Eye (tissue), 1 donor: ENCODE results near the gene CCDC33.

Experiments
- DNase-seq: peaks from one replicate; pipeline ENCODE4 v3.0.0-alpha.2; 2015

The CCDC33 gene

DNA sequence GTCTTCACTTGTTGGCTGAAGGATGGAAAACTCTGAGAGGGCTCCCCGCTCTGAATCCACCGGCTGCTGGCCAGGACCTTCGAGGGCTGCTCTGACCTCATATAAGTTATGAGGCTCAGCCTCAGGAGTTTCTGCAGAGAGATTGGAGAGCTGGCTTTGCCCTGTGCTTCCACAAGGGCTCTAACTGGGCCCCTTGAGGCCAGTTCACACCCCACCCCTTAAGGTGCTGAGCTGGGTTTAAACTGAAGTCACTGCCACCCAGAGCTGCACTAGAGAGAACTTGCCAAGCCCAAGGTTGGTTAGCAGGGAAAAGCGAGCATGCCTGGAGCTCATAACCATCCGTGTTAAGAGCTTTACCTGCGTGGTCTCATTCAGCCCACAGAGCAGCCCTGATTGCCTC lies 2.8 kb upstream of the CCDC33 start:
- DNase-seq = no peak

DNA sequence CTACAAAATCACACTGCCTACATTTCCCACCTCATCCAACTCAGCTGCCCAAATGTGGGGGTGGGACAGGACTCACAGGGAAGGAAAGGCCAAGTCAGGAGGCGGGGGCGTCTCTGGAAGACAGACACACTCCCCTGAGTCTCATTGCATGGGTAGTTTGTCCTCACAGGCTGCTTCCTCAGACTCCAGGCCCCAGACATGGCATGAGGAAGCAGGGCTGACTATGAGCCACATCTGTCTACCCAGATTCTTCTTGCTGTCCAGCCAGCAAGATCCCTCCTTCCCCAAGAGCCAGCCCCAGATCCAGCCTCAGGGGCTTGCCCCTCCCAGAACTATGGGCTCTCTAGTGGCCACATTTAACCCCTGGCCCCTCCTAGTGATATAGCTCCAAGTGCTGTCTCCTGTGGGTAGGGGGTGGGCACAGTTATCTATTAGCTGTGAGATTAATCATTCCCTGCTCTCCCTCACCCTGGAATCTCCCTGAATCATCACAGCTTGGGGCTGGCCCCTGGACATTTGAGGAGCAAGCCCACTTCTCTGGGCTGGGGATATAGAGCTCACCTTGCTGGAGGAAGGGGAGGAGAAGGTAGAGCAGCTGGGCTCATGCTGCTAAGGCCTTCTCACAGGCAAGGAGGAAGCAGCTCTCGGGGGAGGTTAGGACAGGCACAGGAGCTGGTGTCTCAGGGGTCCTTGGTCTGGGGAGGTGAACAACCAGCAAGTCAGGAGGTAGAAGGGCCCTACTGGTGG lies 2.1 kb upstream of the CCDC33 start:
- DNase-seq = no peak

DNA sequence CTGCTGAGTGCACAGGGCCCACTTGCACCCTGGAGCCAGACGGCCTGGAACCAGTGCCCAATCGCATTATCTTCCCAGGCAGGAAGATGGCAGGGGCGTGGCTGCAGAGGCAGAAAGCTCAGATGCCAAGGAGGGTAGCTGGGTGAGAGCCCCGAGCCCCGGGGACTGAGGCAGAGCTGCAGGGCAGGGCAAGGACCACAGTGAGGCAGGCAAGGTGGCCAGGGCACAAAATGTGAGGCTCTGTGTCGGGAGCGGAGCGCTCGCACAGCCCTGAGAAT lies 1.6 kb upstream of the CCDC33 start:
- DNase-seq = no peak

DNA sequence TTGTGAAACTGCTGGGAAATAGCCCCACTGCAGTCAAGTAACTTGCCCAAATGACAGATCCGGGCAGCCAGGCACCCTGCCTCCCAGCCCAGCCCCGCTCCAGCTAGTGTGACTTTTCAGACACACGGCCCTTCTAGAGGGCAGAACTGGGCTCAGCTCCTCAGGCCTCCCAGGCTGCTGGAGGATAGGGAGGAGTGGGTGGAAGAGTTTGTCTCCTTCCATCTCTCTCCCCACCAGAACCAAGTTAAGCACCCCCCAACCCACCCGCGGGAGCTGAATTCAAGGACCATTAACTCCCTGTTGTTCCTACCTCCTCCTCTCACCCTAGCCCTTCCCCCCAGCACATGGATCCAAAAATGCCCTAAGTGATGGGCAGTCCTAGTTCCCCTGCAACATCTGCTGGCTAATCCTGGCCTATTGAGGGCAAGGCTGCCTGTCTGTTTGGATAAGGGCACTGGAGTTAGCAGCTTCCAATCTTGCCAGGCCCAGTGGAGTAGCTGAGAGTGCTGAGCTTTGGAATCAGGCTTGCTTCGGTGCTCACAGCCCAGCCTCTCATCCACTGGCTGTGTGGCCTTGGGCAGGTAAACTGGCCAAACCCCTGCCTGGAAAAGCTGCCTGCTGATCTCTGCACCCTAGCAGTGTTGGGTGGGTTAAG lies 3.1 kb downstream of the CCDC33 start:
- no peak for DNase-seq

DNA sequence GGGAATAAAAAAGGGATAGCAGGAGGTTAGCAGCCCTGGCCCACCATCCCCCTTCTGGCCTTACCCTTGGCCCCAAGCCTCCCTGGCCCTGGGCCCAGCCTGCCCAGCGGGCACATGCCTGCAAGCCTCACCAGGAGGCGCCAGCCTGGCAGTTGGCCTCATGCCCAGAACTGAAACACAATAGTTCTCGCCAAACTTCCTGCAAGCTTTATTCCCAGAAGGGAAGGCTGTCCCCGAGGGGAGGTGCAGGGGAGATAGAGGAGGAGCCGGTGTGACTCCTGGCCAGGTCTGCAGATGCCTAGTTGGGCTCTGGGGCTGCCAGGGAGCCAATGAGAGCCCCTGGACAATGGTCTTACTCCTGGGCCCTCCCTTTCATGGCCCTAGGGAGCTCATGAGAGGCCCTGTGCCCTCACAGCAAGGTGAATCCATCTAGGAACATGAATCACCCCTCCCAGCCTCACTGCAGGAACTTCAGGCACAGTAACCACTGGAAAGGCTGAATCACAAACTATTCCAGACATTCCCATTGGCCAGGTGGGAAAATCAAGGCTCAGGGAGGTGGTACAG lies 4.0 kb downstream of the CCDC33 start:
- peak; percentile 70 for DNase-seq

DNA sequence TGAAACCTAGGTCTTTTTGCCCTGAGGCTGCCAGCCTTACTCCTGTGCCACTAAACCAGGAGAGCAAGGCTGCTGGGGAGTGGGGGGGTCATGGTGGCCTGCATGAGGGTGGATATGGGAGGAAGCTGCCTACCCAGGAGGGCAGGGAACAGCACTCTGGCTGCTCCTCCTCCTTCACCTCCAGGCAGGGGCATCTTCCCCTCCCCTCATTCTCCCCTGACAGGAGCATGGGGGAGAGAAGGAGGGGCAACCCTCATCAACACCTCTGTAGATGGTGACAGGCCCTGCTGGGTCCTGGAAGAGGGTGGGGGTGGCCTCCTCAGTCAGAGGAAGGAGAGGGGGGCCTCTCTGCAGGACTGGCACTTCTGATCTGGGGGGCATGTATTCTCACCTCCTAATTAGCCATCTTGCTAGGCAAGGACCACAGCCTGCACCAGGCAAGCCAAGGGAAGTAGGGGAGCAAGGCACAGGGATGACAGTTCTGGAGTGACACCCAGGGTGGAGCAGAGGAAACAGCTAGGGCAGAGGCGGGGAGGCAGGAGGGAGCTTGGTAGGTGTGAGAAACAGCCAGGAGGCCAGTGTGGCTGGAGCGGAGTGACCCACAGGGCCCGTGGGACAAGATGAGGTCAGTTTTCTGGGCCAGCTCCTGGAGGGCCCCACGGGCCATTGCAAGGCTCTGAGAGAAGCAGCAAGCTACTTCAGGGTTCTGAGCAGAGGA lies 4.9 kb downstream of the CCDC33 start:
- no peak for DNase-seq

DNA sequence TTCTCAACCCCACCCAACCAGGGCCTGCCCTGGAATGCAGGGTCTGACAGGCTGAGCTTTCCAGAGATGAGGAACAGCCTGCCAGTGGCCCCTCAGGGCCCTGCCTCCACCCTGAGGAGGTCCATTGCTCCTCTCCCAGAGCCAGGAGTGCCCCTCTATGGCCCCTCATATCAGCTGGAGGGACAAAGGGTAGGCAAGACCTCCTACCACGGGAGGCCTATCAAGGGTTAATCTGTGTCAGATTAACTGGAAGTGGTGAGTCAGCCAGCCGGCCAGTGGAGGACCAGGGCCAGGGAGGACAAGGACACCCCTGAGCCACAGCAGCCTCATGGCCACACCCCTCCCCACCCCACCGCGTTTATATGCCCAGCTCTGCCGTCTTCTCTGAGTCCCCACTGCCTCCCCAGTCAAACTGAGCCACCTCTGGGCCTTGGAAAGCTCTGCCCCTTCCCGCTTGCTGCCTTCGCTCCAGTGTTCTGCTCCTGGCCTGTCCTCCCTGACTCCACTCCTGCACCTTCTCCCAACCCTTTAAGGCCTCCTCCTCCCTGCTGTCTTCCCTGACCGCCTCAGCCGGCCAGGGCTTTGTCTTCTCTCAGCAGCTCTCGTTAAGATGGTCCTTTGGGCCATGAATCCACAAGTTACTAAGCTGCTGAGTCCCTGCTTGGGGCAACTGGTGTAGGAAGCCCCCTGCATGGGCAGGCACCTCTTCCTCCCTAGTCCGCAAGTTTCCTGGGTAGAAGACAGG lies 6.5 kb downstream of the CCDC33 start:
- no peak for DNase-seq

DNA sequence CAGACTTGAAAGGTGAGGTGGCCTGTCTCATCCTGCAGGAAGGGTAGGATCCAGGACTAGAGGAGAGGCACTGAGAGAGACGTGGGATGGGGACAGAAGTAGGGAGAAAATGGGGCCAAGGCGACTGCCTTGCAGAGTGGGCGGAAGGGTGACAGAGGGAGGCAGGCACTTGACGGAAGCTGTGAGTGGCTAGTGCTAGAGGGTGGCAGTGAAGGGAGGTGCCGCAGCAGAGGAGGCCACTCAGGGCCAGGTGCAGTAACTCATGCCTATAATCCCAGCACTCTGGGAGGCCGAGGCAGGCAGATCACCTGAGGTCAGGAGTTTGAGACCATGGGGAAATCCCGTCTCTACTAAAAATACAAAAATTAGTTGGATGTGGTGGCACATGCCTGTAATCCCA lies 7.3 kb downstream of the CCDC33 start:
- no peak for DNase-seq

DNA sequence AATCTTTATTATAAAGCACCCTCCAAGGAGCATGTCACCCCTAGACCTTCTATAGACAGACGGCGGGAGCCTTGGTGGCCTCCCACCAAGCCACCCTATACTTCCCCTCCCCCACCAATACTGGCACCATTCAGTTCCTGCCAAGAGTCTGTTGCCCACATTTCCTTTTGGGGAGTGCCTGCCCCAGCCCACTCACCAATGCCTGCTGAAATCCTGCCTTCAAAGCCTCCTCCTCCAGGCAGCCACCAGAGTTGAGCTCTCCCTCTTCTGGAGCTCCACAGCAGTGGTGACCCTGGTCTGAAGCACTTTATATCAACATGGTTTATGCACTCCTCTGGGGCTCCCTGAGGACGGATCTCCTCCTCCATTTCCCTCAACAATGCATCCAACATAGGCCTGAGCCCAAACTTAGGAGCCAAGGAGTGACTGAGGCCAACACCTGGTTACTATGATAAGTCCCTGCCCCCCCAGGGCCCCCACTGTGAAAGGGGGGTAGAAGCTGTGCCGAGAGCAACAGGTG lies 8.8 kb downstream of the CCDC33 start:
- no peak for DNase-seq

DNA sequence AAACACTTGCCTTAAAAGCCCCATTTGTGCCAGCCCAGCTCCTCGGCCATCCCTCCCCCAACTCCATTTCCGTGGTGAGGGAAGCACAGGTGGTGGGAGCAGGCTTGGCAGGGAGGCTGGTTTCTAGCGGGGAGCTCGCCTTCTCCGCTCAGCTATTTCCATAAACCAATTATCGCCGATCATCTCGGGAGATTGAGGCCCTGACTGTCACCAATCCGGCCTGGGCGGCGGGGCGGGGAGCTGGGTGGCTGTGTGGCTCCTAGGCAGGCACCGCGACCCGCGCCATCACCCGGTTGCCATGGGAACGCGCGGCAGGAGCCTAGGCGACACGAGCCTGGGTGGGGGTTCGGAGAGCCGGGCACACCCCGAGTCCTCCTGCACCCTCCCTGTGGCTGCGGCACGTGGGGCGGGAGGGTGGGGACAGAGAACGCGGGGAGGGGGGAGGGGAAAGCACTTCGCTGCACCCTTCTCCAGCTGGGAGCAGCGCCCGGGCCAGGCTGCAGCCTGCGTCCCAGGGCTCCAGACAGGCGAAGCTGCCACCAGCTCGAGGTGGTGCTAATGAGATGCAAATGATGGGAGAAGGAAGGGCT lies 9.3 kb downstream of the CCDC33 start:
- DNase-seq = peak; percentile 90

DNA sequence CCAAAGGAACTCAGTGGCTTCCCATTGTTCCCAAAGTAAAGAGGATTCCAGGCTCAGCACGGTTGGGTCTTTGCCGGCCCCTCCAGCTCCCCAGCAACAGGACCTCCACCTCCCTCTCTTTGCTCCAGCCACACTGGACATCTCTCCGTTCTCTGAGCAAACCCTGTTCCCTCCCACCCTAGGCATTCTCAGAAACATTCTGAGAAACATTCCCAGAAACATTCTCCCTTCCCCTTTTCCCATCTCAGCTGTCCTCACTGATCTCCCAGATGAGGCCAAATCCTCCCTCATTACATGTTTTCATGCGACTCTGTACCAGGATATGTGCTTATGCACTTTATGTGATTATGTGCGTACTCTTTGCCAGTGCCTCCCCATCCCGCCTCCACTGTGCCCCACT lies 14.1 kb downstream of the CCDC33 start:
- DNase-seq = no peak

DNA sequence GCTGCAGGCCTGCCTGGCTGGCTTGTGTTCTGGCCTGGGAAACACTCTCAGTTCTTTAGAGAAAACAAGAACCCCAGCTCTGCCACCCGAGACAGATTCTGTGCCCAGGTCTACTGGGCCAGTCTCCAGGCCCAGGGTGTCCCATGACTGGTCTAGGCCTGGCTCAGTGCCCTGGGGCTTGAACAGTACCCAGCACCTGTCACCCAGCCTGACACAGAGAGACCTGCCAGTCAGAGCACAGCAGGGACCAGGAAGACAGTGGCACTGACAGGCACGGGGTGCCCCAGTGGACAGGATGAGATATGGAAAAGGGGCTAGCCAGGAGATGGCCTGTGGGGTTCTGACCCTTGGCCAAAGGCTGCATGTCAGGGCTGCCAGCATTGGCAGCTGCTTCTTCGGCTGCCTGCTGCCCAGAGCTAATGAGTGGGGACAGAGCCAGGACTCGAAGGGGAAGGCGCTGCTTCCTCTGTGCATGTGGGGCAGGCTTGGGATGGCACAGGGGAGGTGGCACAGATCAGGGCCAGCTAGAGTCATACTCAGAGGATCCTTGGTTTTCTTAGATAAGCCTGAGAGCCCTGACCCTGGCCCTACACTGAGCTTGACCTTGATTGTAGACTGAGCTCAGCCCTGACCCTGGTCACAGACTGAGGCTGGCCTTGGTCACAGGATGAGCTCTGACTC lies 15.1 kb downstream of the CCDC33 start:
- DNase-seq = no peak

DNA sequence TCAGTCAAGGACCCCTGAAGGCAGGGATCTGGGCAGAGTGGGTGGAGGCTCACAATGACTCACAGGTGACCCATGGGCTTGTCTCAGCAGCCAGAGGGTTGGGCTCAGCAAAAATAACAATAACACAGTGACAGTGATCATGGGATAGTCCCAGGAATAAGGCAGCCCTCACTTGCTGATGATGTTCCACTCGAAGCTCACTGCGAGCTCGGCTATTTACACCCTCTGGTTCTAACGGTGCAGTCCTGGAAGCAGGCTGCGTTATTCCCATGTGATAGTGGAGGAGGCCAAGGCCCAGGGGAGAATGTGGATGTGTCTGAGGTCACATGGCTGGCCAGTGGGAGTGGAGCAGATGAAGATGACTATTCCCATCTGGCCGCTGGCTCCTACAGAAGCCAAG lies 16.2 kb downstream of the CCDC33 start:
- DNase-seq = no peak

DNA sequence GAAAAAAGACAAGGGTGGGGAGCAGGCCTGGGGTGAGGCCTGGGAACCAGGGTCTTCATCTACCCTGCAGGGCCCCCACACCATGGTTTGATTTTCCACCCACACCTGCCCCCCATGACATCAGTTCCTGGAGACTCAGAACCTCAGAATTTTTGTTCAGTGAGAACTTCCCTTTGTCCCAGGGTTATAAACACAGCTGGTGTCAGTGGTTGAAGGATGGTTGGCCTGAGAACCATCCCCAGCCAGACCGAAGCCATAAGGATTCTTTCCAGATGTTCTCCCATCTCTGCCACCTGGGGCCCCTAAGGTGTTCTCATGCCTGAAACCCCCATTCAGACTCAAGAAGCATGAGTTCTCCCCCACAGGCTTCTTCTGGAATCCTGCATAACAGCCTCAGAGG lies 16.6 kb downstream of the CCDC33 start:
- DNase-seq = no peak

DNA sequence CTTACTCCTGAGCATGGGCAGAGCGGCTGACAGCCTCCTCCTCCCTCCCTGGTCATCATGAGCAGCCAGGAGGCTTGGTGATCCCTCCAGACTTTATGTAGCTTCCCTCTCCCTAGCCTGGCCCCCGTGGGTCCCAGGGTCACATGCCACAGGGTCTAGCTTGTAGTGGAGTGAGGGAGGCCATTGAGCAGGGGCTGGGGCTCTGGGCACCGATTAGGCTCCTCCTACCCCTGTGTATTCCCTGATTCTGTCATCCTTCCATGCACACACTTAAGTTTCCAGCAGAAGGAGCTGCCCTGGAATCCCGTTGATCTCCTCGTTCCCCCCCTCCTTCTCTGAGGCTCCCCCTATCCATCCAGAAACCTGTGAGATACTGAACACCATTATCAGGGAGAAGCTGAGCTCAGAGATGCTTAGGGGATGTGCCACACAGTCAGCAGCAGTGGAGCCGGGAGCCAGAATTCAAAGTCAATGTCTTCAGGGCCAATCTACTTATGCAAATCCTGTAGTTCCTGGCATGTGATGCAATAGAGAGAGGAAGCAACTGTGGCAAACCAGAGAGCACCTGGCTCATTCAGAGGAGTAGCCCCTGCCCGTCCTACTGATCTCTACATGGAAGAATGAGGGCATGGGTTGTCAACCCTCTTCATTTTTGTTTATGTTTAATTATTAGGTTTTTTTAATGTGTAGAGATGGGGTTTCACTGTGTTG lies 17.2 kb downstream of the CCDC33 start:
- peak; percentile 70 for DNase-seq

DNA sequence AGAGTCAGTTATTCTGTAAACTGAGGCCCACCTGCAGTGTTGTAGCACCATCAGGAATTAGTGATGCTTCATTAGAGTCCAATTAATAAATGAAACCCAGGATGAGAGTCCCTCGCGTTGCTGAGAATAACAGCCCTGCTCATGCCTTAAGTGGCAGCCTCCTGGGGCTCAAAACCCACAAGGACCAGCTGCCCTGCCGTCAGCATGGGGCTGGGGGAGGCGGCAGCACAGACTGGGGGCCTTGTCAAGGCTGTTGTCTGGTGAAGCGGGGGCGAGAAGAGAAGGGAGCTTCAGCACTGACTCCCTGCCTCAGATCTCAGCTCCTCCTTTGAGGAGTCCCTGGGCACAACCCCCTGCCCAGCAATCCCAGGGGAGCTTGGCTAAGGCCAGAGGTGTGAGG lies 21.0 kb downstream of the CCDC33 start:
- DNase-seq = no peak

DNA sequence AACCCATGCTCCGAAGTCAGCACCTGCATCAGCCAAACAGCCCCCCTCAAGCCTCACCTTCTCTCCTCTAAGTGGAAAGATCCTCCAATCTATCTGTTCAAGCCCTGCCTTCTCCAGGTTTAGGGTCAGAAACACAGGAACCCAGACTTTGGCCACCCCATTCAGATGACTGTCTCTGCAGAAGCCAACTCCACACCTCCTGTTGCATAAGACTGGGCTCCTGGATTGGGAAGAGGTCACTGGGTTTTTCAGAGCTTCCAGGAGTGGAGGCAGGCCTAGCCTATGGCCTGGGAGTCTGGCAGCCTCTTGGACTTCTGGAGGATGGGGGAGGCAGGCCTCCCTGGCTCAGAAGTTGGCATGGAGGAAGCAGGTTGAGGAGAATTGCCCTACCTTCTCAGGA lies 21.5 kb downstream of the CCDC33 start:
- no peak for DNase-seq

DNA sequence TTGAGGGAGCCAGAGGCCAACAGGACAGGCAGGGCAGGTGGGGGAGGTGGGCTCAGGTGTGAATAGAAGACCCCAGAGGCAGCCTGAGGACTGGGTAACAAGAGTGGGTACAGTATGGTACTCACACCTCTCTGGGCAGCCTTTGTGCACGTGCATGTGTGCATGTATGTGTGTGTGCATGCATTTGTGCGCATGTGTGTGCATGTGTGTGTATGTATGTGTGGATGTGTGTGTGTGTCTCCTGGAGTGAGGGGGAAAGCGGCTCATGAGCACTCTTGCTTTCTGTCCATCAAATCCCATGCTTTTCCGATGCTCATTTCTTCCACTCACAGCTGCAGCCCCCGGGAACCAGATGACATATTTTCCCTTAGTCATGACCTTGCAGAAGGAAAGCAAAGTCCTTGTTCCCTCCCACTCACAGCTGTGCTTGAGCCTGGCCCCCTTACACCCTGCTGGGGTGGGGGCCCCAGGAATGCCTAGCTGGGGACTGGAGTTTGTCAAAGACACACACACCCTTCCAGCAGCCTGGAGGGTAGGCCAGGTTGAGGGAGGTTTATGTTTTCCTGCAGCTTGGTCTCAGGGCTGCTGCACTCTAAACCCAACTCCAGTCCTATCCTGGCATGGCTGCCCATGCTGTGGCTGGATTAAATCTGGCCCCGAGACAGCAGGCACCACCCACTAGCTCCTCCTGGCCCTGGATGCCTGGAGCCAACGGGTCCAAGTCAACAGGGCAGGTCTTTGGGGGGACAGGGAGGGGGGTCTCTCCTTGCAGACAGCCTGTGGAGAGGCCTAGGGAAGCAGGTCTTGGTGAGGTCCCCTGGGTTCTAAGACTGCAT lies 22.5 kb downstream of the CCDC33 start:
- DNase-seq = peak; percentile 87

DNA sequence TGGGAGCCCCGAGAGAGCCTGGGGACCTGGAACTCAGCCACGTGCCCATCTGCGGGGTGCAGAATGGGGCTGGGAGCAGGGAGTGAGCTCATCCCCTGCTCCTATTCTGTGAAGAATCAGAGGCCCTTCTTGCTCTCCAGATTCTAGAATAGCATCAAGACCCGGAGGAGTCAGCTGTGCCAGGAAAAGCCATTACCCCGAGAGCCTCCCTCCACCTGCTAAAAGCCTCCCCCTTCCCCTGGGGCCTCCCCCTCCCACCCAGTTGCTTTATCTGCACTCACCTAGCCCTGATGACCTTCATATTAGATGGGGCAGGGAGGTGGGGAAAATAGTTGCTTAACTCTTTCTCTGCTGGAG lies 23.1 kb downstream of the CCDC33 start:
- DNase-seq = peak; percentile 75

DNA sequence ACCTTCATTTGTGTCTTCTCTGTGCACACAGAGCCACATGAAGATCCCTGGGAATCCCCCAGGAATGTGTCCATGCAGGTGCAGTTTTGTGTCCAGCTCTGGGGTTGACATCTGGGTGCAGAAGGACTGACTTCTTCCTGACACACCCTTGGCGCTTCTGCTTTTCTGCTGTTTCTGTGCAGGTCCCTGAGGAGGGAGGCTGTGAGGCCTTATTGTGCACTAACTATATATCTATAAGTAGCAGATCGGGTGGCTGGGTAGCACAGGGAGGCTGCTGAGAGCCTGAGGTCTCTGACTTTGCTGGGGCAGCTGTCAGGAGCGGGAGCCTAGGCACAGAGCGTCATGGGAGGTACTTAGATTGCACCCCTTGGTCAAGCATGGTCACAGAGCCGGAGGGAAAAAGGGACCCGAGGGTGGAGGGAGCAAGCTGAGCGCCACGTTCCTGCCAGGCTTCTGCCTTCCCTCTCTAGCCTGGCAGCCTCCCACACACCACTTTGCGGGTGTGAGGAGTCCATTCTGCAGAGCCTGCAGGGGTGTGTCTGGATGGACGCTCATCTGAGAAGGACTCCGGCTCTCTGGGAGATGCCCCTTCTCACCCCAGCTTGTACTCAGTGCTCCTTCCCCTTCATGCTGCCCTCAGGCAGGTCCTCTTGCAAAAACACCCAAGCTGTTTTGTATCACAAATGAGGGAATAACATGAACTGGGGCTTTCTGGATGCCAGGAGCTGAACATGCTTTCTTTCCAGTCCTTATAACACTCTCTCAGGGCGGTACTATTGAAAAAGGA lies 23.9 kb downstream of the CCDC33 start:
- no peak for DNase-seq
